Measurements from ENCODE around the gene TDRD10.

GRCh38 chr1:154575951-154576566 is 74.0 kb downstream of the TDRD10 start:
- TF ChIP-seq SP1 (IDR thresholded peaks at IDR 0.05), result no peak
- no peak for TF ChIP-seq BHLHE40 (IDR thresholded peaks at IDR 0.05; ENCODE audit: borderline replicate concordance)
- TF ChIP-seq FOXA1 (IDR thresholded peaks at IDR 0.05), result no peak
- TF ChIP-seq TARDBP (IDR thresholded peaks at IDR 0.05), result no peak
- TF ChIP-seq NFRKB (IDR thresholded peaks at IDR 0.05), result no peak
- no peak for TF ChIP-seq SUZ12 (IDR thresholded peaks at IDR 0.05)

All from HEK293T (cell line).